ENCODE results near the gene TIMM29.

The TIMM29 gene

DNA sequence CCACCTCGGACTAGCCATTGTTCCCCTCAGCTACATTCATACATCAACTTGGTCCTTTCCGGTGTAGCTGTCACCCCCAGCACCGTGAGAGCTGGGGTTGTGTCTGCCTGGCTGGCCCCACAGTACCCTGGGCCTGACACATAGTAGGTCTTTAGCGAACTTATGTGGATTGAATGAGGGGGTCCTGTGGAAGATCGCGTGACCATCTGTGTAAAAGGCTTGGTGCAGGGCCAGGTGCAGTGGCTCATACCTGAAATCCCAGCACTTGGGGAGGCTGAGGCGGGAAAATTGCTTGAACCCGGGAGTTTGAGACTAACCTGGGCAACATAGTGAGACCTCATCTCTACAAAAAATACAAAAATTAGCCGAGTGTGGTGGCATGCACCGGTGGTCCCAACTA, 34.3 kb downstream of the TIMM29 start (continued):
- TF ChIP-seq TCF4 (CRISPR knock-in tag; IDR thresholded peaks at IDR 0.05; ENCODE audit: borderline replicate concordance): no peak
- TF ChIP-seq ZFP30 (CRISPR knock-in tag; IDR thresholded peaks at IDR 0.05): no peak

DNA sequence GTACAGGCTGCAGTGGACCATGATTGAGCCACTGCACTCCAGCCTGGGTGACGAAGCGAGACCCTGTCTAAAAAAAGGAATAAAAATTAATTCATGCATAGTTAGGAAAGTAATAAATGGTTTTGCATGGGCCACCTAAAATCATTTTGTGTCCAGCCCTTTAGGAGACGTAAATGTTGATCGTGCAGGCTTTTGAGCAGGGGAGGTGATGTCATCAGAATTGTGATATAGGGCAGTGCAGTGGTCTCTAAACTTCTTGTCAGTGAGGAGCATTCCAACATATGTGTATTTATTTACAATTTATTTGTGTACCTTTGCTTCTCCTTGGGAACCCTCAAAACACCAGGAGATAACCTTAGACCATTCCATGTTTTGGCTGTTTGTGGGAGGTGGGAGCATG, 35.3 kb downstream of the TIMM29 start:
- no peak for ATAC-seq
- TF ChIP-seq ARNTL (CRISPR knock-in tag; IDR thresholded peaks at IDR 0.05; ENCODE audit: borderline replicate concordance, low read depth) (no peak), ZFP30 (CRISPR knock-in tag; IDR thresholded peaks at IDR 0.05) (no peak), RARB (CRISPR knock-in tag; IDR thresholded peaks at IDR 0.05) (no peak), ZFP3 (CRISPR knock-in tag; IDR thresholded peaks at IDR 0.05) (no peak), SNAI2 (CRISPR knock-in tag; IDR thresholded peaks at IDR 0.05) (no peak), ESRRG (CRISPR knock-in tag; IDR thresholded peaks at IDR 0.05) (no peak), BACH2 (CRISPR knock-in tag; IDR thresholded peaks at IDR 0.05; ENCODE audit: borderline replicate concordance) (no peak), GLIS3 (CRISPR knock-in tag; IDR thresholded peaks at IDR 0.05) (no peak), ISL1 (CRISPR knock-in tag; IDR thresholded peaks at IDR 0.05) (no peak), ZNF565 (CRISPR knock-in tag; conservative IDR thresholded peaks at IDR 0.05; ENCODE audit: low read depth) (no peak), ZNF8 (CRISPR knock-in tag; IDR thresholded peaks at IDR 0.05) (no peak), TOX (CRISPR knock-in tag; IDR thresholded peaks at IDR 0.05; ENCODE audit: borderline replicate concordance) (no peak), TCF4 (CRISPR knock-in tag; IDR thresholded peaks at IDR 0.05; ENCODE audit: borderline replicate concordance) (no peak), ZC3H10 (CRISPR knock-in tag; IDR thresholded peaks at IDR 0.05) (no peak)
- TF ChIP-seq, protein P1, sequence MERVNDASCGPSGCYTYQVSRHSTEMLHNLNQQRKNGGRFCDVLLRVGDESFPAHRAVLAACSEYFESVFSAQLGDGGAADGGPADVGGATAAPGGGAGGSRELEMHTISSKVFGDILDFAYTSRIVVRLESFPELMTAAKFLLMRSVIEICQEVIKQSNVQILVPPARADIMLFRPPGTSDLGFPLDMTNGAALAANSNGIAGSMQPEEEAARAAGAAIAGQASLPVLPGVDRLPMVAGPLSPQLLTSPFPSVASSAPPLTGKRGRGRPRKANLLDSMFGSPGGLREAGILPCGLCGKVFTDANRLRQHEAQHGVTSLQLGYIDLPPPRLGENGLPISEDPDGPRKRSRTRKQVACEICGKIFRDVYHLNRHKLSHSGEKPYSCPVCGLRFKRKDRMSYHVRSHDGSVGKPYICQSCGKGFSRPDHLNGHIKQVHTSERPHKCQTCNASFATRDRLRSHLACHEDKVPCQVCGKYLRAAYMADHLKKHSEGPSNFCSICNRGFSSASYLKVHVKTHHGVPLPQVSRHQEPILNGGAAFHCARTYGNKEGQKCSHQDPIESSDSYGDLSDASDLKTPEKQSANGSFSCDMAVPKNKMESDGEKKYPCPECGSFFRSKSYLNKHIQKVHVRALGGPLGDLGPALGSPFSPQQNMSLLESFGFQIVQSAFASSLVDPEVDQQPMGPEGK (CRISPR knock-in tag; IDR thresholded peaks at IDR 0.05; ENCODE audit: borderline replicate concordance): no peak
- TF ChIP-seq, protein P2, sequence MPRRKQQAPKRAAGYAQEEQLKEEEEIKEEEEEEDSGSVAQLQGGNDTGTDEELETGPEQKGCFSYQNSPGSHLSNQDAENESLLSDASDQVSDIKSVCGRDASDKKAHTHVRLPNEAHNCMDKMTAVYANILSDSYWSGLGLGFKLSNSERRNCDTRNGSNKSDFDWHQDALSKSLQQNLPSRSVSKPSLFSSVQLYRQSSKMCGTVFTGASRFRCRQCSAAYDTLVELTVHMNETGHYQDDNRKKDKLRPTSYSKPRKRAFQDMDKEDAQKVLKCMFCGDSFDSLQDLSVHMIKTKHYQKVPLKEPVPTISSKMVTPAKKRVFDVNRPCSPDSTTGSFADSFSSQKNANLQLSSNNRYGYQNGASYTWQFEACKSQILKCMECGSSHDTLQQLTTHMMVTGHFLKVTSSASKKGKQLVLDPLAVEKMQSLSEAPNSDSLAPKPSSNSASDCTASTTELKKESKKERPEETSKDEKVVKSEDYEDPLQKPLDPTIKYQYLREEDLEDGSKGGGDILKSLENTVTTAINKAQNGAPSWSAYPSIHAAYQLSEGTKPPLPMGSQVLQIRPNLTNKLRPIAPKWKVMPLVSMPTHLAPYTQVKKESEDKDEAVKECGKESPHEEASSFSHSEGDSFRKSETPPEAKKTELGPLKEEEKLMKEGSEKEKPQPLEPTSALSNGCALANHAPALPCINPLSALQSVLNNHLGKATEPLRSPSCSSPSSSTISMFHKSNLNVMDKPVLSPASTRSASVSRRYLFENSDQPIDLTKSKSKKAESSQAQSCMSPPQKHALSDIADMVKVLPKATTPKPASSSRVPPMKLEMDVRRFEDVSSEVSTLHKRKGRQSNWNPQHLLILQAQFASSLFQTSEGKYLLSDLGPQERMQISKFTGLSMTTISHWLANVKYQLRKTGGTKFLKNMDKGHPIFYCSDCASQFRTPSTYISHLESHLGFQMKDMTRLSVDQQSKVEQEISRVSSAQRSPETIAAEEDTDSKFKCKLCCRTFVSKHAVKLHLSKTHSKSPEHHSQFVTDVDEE (CRISPR knock-in tag; IDR thresholded peaks at IDR 0.05): no peak

DNA sequence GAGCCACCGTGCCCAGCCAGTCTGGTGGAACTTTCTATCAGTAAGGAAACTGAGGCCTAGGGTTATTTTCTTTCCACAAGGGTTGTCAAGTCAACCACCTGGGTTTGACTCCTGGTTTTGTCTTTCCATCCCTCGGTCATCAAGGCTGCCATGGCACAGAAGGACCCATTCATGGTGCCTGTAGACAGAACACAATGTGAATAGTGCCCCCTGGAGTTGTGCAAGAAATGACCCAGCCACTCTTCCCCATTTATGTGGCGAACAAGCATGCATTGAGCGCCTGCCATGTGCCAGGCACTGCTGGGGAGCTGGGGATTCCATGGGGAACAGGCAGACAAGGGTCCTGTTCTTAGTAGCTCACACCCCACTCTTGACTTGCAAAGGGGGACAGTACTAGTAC, 36.3 kb downstream of the TIMM29 start:
- TF ChIP-seq SNAI2 (CRISPR knock-in tag; IDR thresholded peaks at IDR 0.05) (no peak), ZNF565 (CRISPR knock-in tag; conservative IDR thresholded peaks at IDR 0.05; ENCODE audit: low read depth) (no peak), CSDC2 (CRISPR knock-in tag; IDR thresholded peaks at IDR 0.05) (no peak), ISL1 (CRISPR knock-in tag; IDR thresholded peaks at IDR 0.05) (no peak)
- TF ChIP-seq, protein P3, sequence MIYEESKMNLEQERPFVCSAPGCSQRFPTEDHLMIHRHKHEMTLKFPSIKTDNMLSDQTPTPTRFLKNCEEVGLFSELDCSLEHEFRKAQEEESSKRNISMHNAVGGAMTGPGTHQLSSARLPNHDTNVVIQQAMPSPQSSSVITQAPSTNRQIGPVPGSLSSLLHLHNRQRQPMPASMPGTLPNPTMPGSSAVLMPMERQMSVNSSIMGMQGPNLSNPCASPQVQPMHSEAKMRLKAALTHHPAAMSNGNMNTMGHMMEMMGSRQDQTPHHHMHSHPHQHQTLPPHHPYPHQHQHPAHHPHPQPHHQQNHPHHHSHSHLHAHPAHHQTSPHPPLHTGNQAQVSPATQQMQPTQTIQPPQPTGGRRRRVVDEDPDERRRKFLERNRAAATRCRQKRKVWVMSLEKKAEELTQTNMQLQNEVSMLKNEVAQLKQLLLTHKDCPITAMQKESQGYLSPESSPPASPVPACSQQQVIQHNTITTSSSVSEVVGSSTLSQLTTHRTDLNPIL (CRISPR knock-in tag; IDR thresholded peaks at IDR 0.05; ENCODE audit: low read depth): no peak
- no peak for ATAC-seq

DNA sequence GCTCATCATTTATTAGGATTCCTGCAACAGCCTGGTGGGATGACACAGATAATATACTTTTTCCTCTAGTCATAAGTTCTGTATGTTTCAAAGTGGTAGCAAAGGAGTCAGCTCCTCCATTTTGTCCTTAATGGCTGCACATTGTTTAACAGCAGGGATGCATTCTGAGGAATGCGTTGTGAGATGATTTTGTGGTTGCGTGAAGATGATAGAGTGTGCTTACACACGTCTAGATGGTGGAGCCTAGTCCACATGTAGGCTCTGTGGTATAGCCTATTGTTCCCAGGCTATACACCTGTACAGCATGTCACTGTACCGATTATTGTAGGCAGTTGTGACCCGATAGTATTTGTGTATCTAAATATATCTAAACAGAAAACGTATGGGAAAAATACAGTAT, 36.8 kb downstream of the TIMM29 start:
- TF ChIP-seq ZNF8 (CRISPR knock-in tag; IDR thresholded peaks at IDR 0.05) (no peak), PPARA (CRISPR knock-in tag; IDR thresholded peaks at IDR 0.05; ENCODE audit: borderline replicate concordance) (no peak), SNAI2 (CRISPR knock-in tag; IDR thresholded peaks at IDR 0.05) (no peak), ZC3H10 (CRISPR knock-in tag; IDR thresholded peaks at IDR 0.05) (no peak), OSR1 (CRISPR knock-in tag; IDR thresholded peaks at IDR 0.05) (no peak), ARNTL (CRISPR knock-in tag; IDR thresholded peaks at IDR 0.05; ENCODE audit: borderline replicate concordance, low read depth) (no peak), ZNF565 (CRISPR knock-in tag; conservative IDR thresholded peaks at IDR 0.05; ENCODE audit: low read depth) (no peak), RARB (CRISPR knock-in tag; IDR thresholded peaks at IDR 0.05) (no peak), ESRRG (CRISPR knock-in tag; IDR thresholded peaks at IDR 0.05) (no peak)
- TF ChIP-seq, protein P4, sequence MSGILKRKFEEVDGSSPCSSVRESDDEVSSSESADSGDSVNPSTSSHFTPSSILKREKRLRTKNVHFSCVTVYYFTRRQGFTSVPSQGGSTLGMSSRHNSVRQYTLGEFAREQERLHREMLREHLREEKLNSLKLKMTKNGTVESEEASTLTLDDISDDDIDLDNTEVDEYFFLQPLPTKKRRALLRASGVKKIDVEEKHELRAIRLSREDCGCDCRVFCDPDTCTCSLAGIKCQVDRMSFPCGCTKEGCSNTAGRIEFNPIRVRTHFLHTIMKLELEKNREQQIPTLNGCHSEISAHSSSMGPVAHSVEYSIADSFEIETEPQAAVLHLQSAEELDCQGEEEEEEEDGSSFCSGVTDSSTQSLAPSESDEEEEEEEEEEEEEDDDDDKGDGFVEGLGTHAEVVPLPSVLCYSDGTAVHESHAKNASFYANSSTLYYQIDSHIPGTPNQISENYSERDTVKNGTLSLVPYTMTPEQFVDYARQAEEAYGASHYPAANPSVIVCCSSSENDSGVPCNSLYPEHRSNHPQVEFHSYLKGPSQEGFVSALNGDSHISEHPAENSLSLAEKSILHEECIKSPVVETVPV (CRISPR knock-in tag; IDR thresholded peaks at IDR 0.05): no peak
- TF ChIP-seq, protein P3 (CRISPR knock-in tag; IDR thresholded peaks at IDR 0.05; ENCODE audit: low read depth): no peak
- no peak for ATAC-seq
